Endothelial cell of coronary artery (primary cell): ENCODE data around the gene ANXA4. TPM values are rescaled to one million over a fixed set of nuclear protein-coding genes. Genes with fewer than 3 reads are reported as not detected.

Source experiments
- total RNA-seq: library from RNA; depleted of rRNA; stranded (reverse); fragments of >200 nt; gene quantifications from 2 replicates; pipeline ENCODE4 v1.2.3, GENCODE V29; 2014

The ANXA4 gene
- total RNA-seq = 25.6 and 27.8 TPM in 2 replicates

GRCh38 chr2:69741575-69742321 is at the start of gene ANXA4:
ANXA4 (plus strand) TSS chr2:69742134; CDS start chr2:69781566, 39,432 bp downstream.

GRCh38 chr2:69829256-69830044 is 87.5 kb downstream of the ANXA4 start, which contains the start of gene GMCL1:
GMCL1 (plus strand) TSS chr2:69829660; CDS start chr2:69829893, 233 bp downstream.

Other genes with a start within 250 kb of the ANXA4 start
- 24.1 and 39.3 TPM in 2 replicates for gene AAK1, start 98.4 kb upstream of the ANXA4 start, total RNA-seq
- gene GMCL1, start 87.5 kb downstream of the ANXA4 start, total RNA-seq = 6.8 and 8.7 TPM in 2 replicates
- gene SNRNP27, start 151.8 kb downstream of the ANXA4 start, total RNA-seq = 28.2 and 28.7 TPM in 2 replicates
- gene MXD1, start 173.0 kb downstream of the ANXA4 start, total RNA-seq = 2.8 and 5.2 TPM in 2 replicates
- 0.09 TPM in 2 replicates for gene ASPRV1, start 219.5 kb downstream of the ANXA4 start, total RNA-seq